H9 (cell line): ENCODE measurements around the gene THSD7B. TPM values are rescaled to one million over a fixed set of nuclear protein-coding genes. Genes with fewer than 3 reads are reported as not detected.

Experiments used
- DNase-seq: peaks from one replicate; pipeline ENCODE4 v3.0.0-alpha.2; 2017
- H2AFZ ChIP-seq: one replicate; pipeline ENCODE4 v1.6.1; 2013; ENCODE audit warnings: mild to moderate bottlenecking, low read length, control low read depth, moderate library complexity
- H2AK5ac ChIP-seq: 2 replicates; pipeline ENCODE4 v1.6.1; 2013; ENCODE audit warnings: low read length, control low read depth, mixed read lengths; ENCODE audit not compliant: insufficient read length
- H2BK120ac ChIP-seq: one replicate; pipeline ENCODE4 v1.6.1; 2013; ENCODE audit warnings: low read depth, mild to moderate bottlenecking, low read length, control low read depth, inconsistent platforms; ENCODE audit not compliant: poor library complexity, severe bottlenecking
- H2BK12ac ChIP-seq: 2 replicates; pipeline ENCODE4 v1.6.1; 2013; ENCODE audit warnings: low read length, control low read depth, mixed read lengths, low read depth; ENCODE audit not compliant: insufficient read length
- H2BK15ac ChIP-seq: 2 replicates; pipeline ENCODE4 v1.6.1; 2013; ENCODE audit warnings: low read depth, low read length, control low read depth
- H2BK20ac ChIP-seq: one replicate; pipeline ENCODE4 v1.6.1; 2013; ENCODE audit warnings: low read depth, mild to moderate bottlenecking, low read length, control low read depth, inconsistent platforms; ENCODE audit not compliant: poor library complexity, severe bottlenecking
- H2BK5ac ChIP-seq: 2 replicates; pipeline ENCODE4 v1.6.1; 2013; ENCODE audit warnings: low read length, control low read depth, mixed read lengths; ENCODE audit not compliant: insufficient read length
- H3K14ac ChIP-seq: 2 replicates; pipeline ENCODE4 v1.6.1; 2013; ENCODE audit warnings: low read length, control low read depth; ENCODE audit not compliant: insufficient read depth
- H3K18ac ChIP-seq: 2 replicates; pipeline ENCODE4 v1.6.1; 2013; ENCODE audit warnings: low read depth, mild to moderate bottlenecking, mixed read lengths, low read length, control low read depth; ENCODE audit not compliant: insufficient read length
- H3K23ac ChIP-seq: 2 replicates; pipeline ENCODE4 v1.6.1; 2013; ENCODE audit warnings: low read length, control low read depth, mixed read lengths, low read depth; ENCODE audit not compliant: insufficient read length
- H3K23me2 ChIP-seq: 2 replicates; pipeline ENCODE4 v1.6.1; 2013; ENCODE audit warnings: low read depth, mild to moderate bottlenecking, mixed read lengths, low read length, control low read depth; ENCODE audit not compliant: insufficient read length, poor library complexity, severe bottlenecking
- H3K27ac ChIP-seq: 2 replicates; pipeline ENCODE4 v1.5.1; 2013; ENCODE audit warnings: low read length, control low read depth, mixed read lengths, low read depth; ENCODE audit not compliant: insufficient read length
- H3K27me3 ChIP-seq: 2 replicates; pipeline ENCODE4 v1.6.1; 2013; ENCODE audit warnings: low read length, control low read depth, inconsistent platforms; ENCODE audit not compliant: insufficient read depth
- H3K4ac ChIP-seq: 2 replicates; pipeline ENCODE4 v1.6.1; 2013; ENCODE audit warnings: low read depth, mild to moderate bottlenecking, control low read depth, inconsistent platforms, low read length, moderate library complexity
- H3K4me1 ChIP-seq: 2 replicates; pipeline ENCODE4 v1.6.1; 2013; ENCODE audit warnings: low read length, control low read depth, inconsistent platforms; ENCODE audit not compliant: insufficient read depth
- H3K4me2 ChIP-seq: 2 replicates; pipeline ENCODE4 v1.6.1; 2013; ENCODE audit warnings: low read length, control low read depth, mixed read lengths; ENCODE audit not compliant: insufficient read length, insufficient read depth
- H3K56ac ChIP-seq: 2 replicates; pipeline ENCODE4 v1.6.1; 2013; ENCODE audit warnings: low read depth, mild to moderate bottlenecking, mixed read lengths, low read length, control low read depth; ENCODE audit not compliant: insufficient read length
- H3K79me1 ChIP-seq: 2 replicates; pipeline ENCODE4 v1.6.1; 2013; ENCODE audit warnings: low read depth, mild to moderate bottlenecking, moderate library complexity, low read length, control low read depth, inconsistent platforms; ENCODE audit not compliant: insufficient read depth, poor library complexity, severe bottlenecking
- H3K79me2 ChIP-seq: 2 replicates; pipeline ENCODE4 v1.6.1; 2013; ENCODE audit warnings: low read length, control low read depth, inconsistent platforms; ENCODE audit not compliant: insufficient read depth
- H3K9ac ChIP-seq: 2 replicates; pipeline ENCODE4 v1.6.1; 2013; ENCODE audit warnings: low read length, control low read depth, mixed read lengths; ENCODE audit not compliant: insufficient read length; ENCODE audit errors: extremely low read depth
- H3K9me3 ChIP-seq: one replicate; pipeline ENCODE4 v1.6.1; 2013; ENCODE audit warnings: low read depth, low read length, inconsistent platforms; ENCODE audit not compliant: control insufficient read depth
- H3T11ph ChIP-seq: one replicate; pipeline ENCODE4 v1.6.1; 2013; ENCODE audit warnings: mild to moderate bottlenecking, low read length, control low read depth, inconsistent platforms
- H4K20me1 ChIP-seq: one replicate; pipeline ENCODE4 v1.6.1; 2013; ENCODE audit not compliant: control insufficient read depth, insufficient read length, insufficient read depth
- H4K5ac ChIP-seq: 2 replicates; pipeline ENCODE4 v1.6.1; 2013; ENCODE audit warnings: low read depth, mild to moderate bottlenecking, mixed read lengths, low read length, control low read depth; ENCODE audit not compliant: insufficient read length
- H4K8ac ChIP-seq: replicated peaks from 2 replicates; pipeline ENCODE4 v1.6.1; 2013; ENCODE audit warnings: low read length, control low read depth, mixed read lengths, low read depth; ENCODE audit not compliant: insufficient read length
- H4K91ac ChIP-seq: 2 replicates; pipeline ENCODE4 v1.6.1; 2013; ENCODE audit warnings: low read depth, mild to moderate bottlenecking, moderate library complexity, mixed read lengths, low read length, control low read depth; ENCODE audit not compliant: insufficient read length
- H3K27ac Mint-ChIP-seq, 3 experiments: 2 replicates in 2 of 3; 3 replicates in 1 of 3; pipeline ENCODE4 v1.8.0; 2020 to 2021; ENCODE audit warnings: mixed read lengths in 3 of 3, mild to moderate bottlenecking in 1 of 3, moderate library complexity in 1 of 3
- H3K27me3 Mint-ChIP-seq: 2 replicates; pipeline ENCODE4 v1.8.0; 2021; ENCODE audit warnings: low read depth, mild to moderate bottlenecking, moderate library complexity, mixed read lengths
- H3K36me3 Mint-ChIP-seq, 3 experiments: 2 replicates in 2 of 3; 3 replicates in 1 of 3; pipeline ENCODE4 v1.8.0; 2020 to 2021; ENCODE audit warnings: low read depth in 3 of 3, mixed read lengths in 3 of 3; ENCODE audit not compliant: insufficient read depth in 1 of 3
- H3K4me1 Mint-ChIP-seq, 2 experiments: 2 replicates each; pipeline ENCODE4 v1.8.0; 2020; ENCODE audit warnings: mixed read lengths in 2 of 2
- H3K4me3 Mint-ChIP-seq, 2 experiments: 2 replicates in 1 of 2; 3 replicates in 1 of 2; pipeline ENCODE4 v1.8.0; 2020 to 2021; ENCODE audit warnings: mild to moderate bottlenecking in 2 of 2, mixed read lengths in 2 of 2, moderate library complexity in 1 of 2
- H3K9me3 Mint-ChIP-seq, 2 experiments: 2 replicates in 1 of 2; 3 replicates in 1 of 2; pipeline ENCODE4 v1.8.0; 2020; ENCODE audit warnings: mild to moderate bottlenecking in 2 of 2, mixed read lengths in 2 of 2, moderate library complexity in 1 of 2
- WGBS: extraction: QIAGEN DNeasy Blood & Tissue Kit; methylation state at CpG from one replicate; pipeline ENCODE4 v1.1.7; 2013; ENCODE audit warnings: missing lambda C conversion rate, low lambda C conversion rate, mixed read lengths; ENCODE audit not compliant: insufficient read length; ENCODE audit errors: extremely low coverage; 5-methylcytosine and 5-hydroxymethylcytosine counted together
- total RNA-seq: library from RNA; stranded (reverse); gene quantifications from 2 replicates; pipeline ENCODE4 v1.2.1, GENCODE V29; 2021
- TF ChIP-seq, protein P1 (sequence below): fragments of 200-600 bp; sonication (generic); conservative IDR thresholded peaks from 3 replicates; pipeline ENCODE4 v1.8.0; 2021; ENCODE audit warnings: antibody characterized with exemption, mild to moderate bottlenecking

The THSD7B gene
- total RNA-seq, 1 experiment from 2014 or later: 0.85 TPM

DNA sequence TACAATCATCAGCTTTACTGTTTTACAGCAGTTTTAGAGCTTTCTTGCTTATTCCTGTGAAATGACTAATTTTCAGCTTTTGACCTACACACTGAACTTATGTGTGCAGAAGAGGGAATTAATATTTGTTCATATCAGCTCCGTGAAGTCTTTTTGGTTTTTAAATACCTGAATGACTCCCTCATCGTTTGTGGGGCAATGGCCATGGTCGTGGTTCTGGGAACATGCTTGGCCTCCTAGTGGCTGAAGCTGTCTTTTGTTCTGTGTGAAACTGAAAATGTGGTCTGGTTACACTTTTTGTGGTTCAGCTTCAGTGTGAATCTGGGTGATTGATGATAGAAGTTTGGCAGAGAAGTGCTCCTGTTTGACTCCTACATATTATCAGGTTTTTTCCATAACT lies 408.1 kb downstream of the THSD7B start:
- no peaks in the 10 kb centered on the region for H3K79me2 ChIP-seq
- H3K79me1 ChIP-seq: no peaks in the 10 kb centered on the region
- H3T11ph ChIP-seq: no peak overlapping the region
- no peak overlapping the region for H2BK12ac ChIP-seq
- no peak overlapping the region for H2BK5ac ChIP-seq
- no peak overlapping the region for H2BK15ac ChIP-seq
- H3K27me3 ChIP-seq: no peaks in the 10 kb centered on the region
- H3K23ac ChIP-seq: no peak overlapping the region
- H2AFZ ChIP-seq: no peak overlapping the region
- no peak overlapping the region for H3K56ac ChIP-seq
- Mint-ChIP-seq H3K36me3 (no peaks in the 10 kb centered on the region), H3K4me1 (peaks cover 0 to 5% of the 10 kb centered on the region in 2 experiments; a peak in 2 of 4 replicates), H3K27ac (no peak overlapping the region; a peak in 1 of 7 replicates), H3K4me3 (no peak overlapping the region), H3K9me3 (no peaks in the 10 kb centered on the region), H3K27me3 (no peaks in the 10 kb centered on the region)
- no peak overlapping the region for H4K5ac ChIP-seq
- no peak overlapping the region for H3K18ac ChIP-seq
- no peak overlapping the region for H3K14ac ChIP-seq
- no peaks in the 10 kb centered on the region; the same call in 1 of the 2 replicates for H3K4me1 ChIP-seq
- H4K91ac ChIP-seq: no peak overlapping the region
- no peaks in the 10 kb centered on the region for H4K20me1 ChIP-seq
- DNase-seq: no peak
- no peaks in the 10 kb centered on the region for H3K23me2 ChIP-seq
- H3K9ac ChIP-seq: no peak overlapping the region
- no peaks in the 10 kb centered on the region for H3K9me3 ChIP-seq
- H2AK5ac ChIP-seq: no peak overlapping the region
- no CpG with 5 or more reads among the region's 3 CpGs for WGBS
- no peak overlapping the region for H2BK20ac ChIP-seq
- H4K8ac ChIP-seq: no peak overlapping the region
- H2BK120ac ChIP-seq: no peak overlapping the region
- H3K4ac ChIP-seq: no peak overlapping the region
- TF ChIP-seq, protein P1, sequence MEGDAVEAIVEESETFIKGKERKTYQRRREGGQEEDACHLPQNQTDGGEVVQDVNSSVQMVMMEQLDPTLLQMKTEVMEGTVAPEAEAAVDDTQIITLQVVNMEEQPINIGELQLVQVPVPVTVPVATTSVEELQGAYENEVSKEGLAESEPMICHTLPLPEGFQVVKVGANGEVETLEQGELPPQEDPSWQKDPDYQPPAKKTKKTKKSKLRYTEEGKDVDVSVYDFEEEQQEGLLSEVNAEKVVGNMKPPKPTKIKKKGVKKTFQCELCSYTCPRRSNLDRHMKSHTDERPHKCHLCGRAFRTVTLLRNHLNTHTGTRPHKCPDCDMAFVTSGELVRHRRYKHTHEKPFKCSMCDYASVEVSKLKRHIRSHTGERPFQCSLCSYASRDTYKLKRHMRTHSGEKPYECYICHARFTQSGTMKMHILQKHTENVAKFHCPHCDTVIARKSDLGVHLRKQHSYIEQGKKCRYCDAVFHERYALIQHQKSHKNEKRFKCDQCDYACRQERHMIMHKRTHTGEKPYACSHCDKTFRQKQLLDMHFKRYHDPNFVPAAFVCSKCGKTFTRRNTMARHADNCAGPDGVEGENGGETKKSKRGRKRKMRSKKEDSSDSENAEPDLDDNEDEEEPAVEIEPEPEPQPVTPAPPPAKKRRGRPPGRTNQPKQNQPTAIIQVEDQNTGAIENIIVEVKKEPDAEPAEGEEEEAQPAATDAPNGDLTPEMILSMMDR: peak; percentile 68
- no peak overlapping the region for H3K27ac ChIP-seq
- H3K4me2 ChIP-seq: no peak overlapping the region
